HEK293 (cell line): ENCODE data around the gene SCFD2.

Source experiments
- CTCF ChIA-PET: fragments of 350-600 bp; formaldehyde crosslinking; extraction: SDS; loops from one replicate; lab custom pipeline; 2021; ENCODE audit warnings: antibody characterized with exemption; lab: Yijun Ruan, JAX
- POLR2A ChIA-PET: fragments of 300-600 bp; formaldehyde crosslinking; extraction: SDS; loops from one replicate; lab custom pipeline; 2020; ENCODE audit warnings: antibody characterized with exemption, inconsistent platforms; lab: Yijun Ruan, JAX
- H3K27ac ChIP-seq: fragments of 200-500 bp; sonication (Bioruptor generic); 2 replicates; pipeline ENCODE4 v1.5.1; 2014; ENCODE audit warnings: low read depth, low read length, control low read depth, inconsistent platforms; ENCODE audit errors: extremely low read depth
- H3K36me3 ChIP-seq, 2 experiments: fragments of 200-500 bp in 1 of 2; sonication (Bioruptor generic) in 1 of 2; 1 replicate in 1 of 2; 2 replicates in 1 of 2; pipeline ENCODE4 v1.5.1; 2014 to 2017; ENCODE audit warnings: inconsistent platforms in 2 of 2, low read length in 2 of 2; ENCODE audit not compliant: control insufficient read depth in 2 of 2, insufficient read depth in 1 of 2
- H3K4me1 ChIP-seq: fragments of 200-500 bp; sonication (Bioruptor generic); 2 replicates; pipeline ENCODE4 v1.5.1; 2014; ENCODE audit warnings: mild to moderate bottlenecking, low read length, inconsistent platforms; ENCODE audit not compliant: control insufficient read depth, insufficient read depth
- H3K4me3 ChIP-seq: 2 replicates; pipeline ENCODE4 v1.5.1; 2011; ENCODE audit warnings: low read depth, mild to moderate bottlenecking, control low read depth, low read length, moderate library complexity
- H3K9me3 ChIP-seq: fragments of 200-500 bp; sonication (Bioruptor generic); 2 replicates; pipeline ENCODE4 v1.5.1; 2014; ENCODE audit warnings: low read depth, low read length, inconsistent platforms; ENCODE audit not compliant: control insufficient read depth, insufficient read depth
- AEBP2 ChIP-seq: fragments of 450-650 bp; formaldehyde crosslinking; IDR thresholded peaks from 2 replicates; pipeline ENCODE4 v1.5.1; 2016; ENCODE audit warnings: missing biosample characterization, missing genetic modification characterization, borderline replicate concordance
- FEZF1 ChIP-seq: fragments of 450-650 bp; formaldehyde crosslinking; IDR thresholded peaks from 2 replicates; pipeline ENCODE4 v1.5.1; 2016; ENCODE audit warnings: missing biosample characterization, missing genetic modification characterization
- GFI1B ChIP-seq: fragments of 450-650 bp; formaldehyde crosslinking; IDR thresholded peaks from 2 replicates; pipeline ENCODE4 v1.5.1; 2016; ENCODE audit warnings: missing biosample characterization, missing genetic modification characterization
- KLF7 ChIP-seq: fragments of 450-650 bp; formaldehyde crosslinking; IDR thresholded peaks from 2 replicates; pipeline ENCODE4 v1.5.1; 2016; ENCODE audit warnings: missing biosample characterization, missing genetic modification characterization, borderline replicate concordance
- MEIS1 ChIP-seq: sonication (generic); formaldehyde crosslinking; IDR thresholded peaks from 2 replicates; pipeline ENCODE4 v1.8.1; 2022; ENCODE audit warnings: missing genetic modification reagents, mild to moderate bottlenecking, borderline replicate concordance
- SALL2 ChIP-seq: fragments of 450-650 bp; formaldehyde crosslinking; IDR thresholded peaks from 2 replicates; pipeline ENCODE4 v1.5.0; 2017; ENCODE audit warnings: missing biosample characterization, mild to moderate bottlenecking, missing genetic modification characterization, borderline replicate concordance
- SCRT2 ChIP-seq: fragments of 450-650 bp; formaldehyde crosslinking; IDR thresholded peaks from 2 replicates; pipeline ENCODE4 v1.5.1; 2016; ENCODE audit warnings: missing biosample characterization, missing genetic modification characterization
- ZBTB7A ChIP-seq: fragments of 450-650 bp; formaldehyde crosslinking; IDR thresholded peaks from 2 replicates; pipeline ENCODE4 v1.5.1; 2016; ENCODE audit warnings: low read depth, missing biosample characterization, missing genetic modification characterization
- ZIC2 ChIP-seq: fragments of 450-650 bp; formaldehyde crosslinking; IDR thresholded peaks from 2 replicates; pipeline ENCODE4 v1.5.1; 2016; ENCODE audit warnings: missing biosample characterization, missing genetic modification characterization
- ZNF112 ChIP-seq: fragments of 450-650 bp; formaldehyde crosslinking; IDR thresholded peaks from 2 replicates; pipeline ENCODE4 v1.5.0; 2017; ENCODE audit warnings: missing biosample characterization, missing genetic modification characterization
- ZNF121 ChIP-seq: fragments of 450-650 bp; formaldehyde crosslinking; IDR thresholded peaks from 2 replicates; pipeline ENCODE4 v1.5.1; 2016; ENCODE audit warnings: missing biosample characterization, missing genetic modification characterization
- ZNF175 ChIP-seq: fragments of 450-650 bp; formaldehyde crosslinking; IDR thresholded peaks from 2 replicates; pipeline ENCODE4 v1.5.1; 2016; ENCODE audit warnings: missing biosample characterization, missing genetic modification characterization
- ZNF274 ChIP-seq, 2 experiments: fragments of 200-500 bp in 1 of 2; fragments of 450-650 bp in 1 of 2; sonication (Bioruptor generic) in 1 of 2; formaldehyde crosslinking in 1 of 2; IDR thresholded peaks; 2 replicates each; pipeline versions ENCODE4 v1.5.1 to v1.6.1; 2014 to 2016; ENCODE audit warnings: borderline replicate concordance in 1 of 2, inconsistent platforms in 1 of 2, low read length in 1 of 2, missing biosample characterization in 1 of 2, missing genetic modification characterization in 1 of 2
- ZNF473 ChIP-seq: fragments of 450-650 bp; formaldehyde crosslinking; IDR thresholded peaks from 2 replicates; pipeline ENCODE4 v1.5.1; 2017; ENCODE audit warnings: missing biosample characterization, missing genetic modification characterization
- ZNF529 ChIP-seq: fragments of 450-650 bp; formaldehyde crosslinking; IDR thresholded peaks from 2 replicates; pipeline ENCODE4 v1.5.1; 2017; ENCODE audit warnings: missing genetic modification characterization, missing biosample characterization; ENCODE audit not compliant: insufficient replicate concordance
- ZNF530 ChIP-seq: fragments of 450-650 bp; formaldehyde crosslinking; IDR thresholded peaks from 2 replicates; pipeline ENCODE4 v1.5.1; 2016; ENCODE audit warnings: low read depth, missing biosample characterization, missing genetic modification characterization
- ZNF549 ChIP-seq: fragments of 450-650 bp; IDR thresholded peaks from 2 replicates; pipeline ENCODE4 v1.5.1; 2018; ENCODE audit warnings: missing biosample characterization, missing genetic modification characterization, mild to moderate bottlenecking, inconsistent platforms, moderate library complexity
- ZNF571 ChIP-seq: fragments of 450-650 bp; formaldehyde crosslinking; IDR thresholded peaks from 2 replicates; pipeline ENCODE4 v1.5.0; 2017; ENCODE audit warnings: missing biosample characterization, missing genetic modification characterization
- ZNF639 ChIP-seq: fragments of 450-650 bp; formaldehyde crosslinking; IDR thresholded peaks from 2 replicates; pipeline ENCODE4 v1.5.1; 2016; ENCODE audit warnings: missing biosample characterization, missing genetic modification characterization
- ZNF692 ChIP-seq: fragments of 450-650 bp; formaldehyde crosslinking; IDR thresholded peaks from 2 replicates; pipeline ENCODE4 v1.5.1; 2016; ENCODE audit warnings: missing biosample characterization, missing genetic modification characterization
- ZNF76 ChIP-seq: fragments of 450-650 bp; formaldehyde crosslinking; IDR thresholded peaks from 2 replicates; pipeline ENCODE4; 2016; ENCODE audit warnings: low read depth, missing biosample characterization, missing genetic modification characterization, borderline replicate concordance
- ZNF777 ChIP-seq: fragments of 450-650 bp; formaldehyde crosslinking; IDR thresholded peaks from 2 replicates; pipeline ENCODE4 v1.5.1; 2017; ENCODE audit warnings: missing biosample characterization, missing genetic modification characterization, borderline replicate concordance
- ZSCAN23 ChIP-seq: fragments of 450-650 bp; formaldehyde crosslinking; IDR thresholded peaks from 2 replicates; pipeline ENCODE4 v1.5.1; 2016; ENCODE audit warnings: missing biosample characterization, missing genetic modification characterization
- ZSCAN30 ChIP-seq: fragments of 450-650 bp; IDR thresholded peaks from 2 replicates; pipeline ENCODE4 v1.5.1; 2018; ENCODE audit warnings: missing biosample characterization, mild to moderate bottlenecking, missing genetic modification characterization, moderate library complexity
- ZSCAN5A ChIP-seq: fragments of 450-650 bp; formaldehyde crosslinking; IDR thresholded peaks from 2 replicates; pipeline ENCODE4 v1.5.1; 2016; ENCODE audit warnings: missing biosample characterization, missing genetic modification characterization

The SCFD2 gene

GRCh38 chr4:53126099-53126498 is 239.8 kb downstream of the SCFD2 start (continued):
- TF ChIP-seq ZSCAN5A (no peak), ZNF175 (tag by site-specific recombination) (no peak), ZNF112 (tag by site-specific recombination) (no peak), ZNF639 (tag by site-specific recombination) (no peak), ZNF473 (tag by site-specific recombination) (no peak), ZNF692 (tag by site-specific recombination) (no peak)
- TF ChIP-seq, all 188 proteins: peak for 0

GRCh38 chr4:53123819-53124218 is 242.0 kb downstream of the SCFD2 start:
- H3K27ac ChIP-seq = no peak overlapping the region
- H3K4me3 ChIP-seq = no peak overlapping the region
- no peak for TF ChIP-seq KLF7 (tag by site-specific recombination)
- no peak for TF ChIP-seq ZSCAN30 (tag by site-specific recombination)
- no peak for TF ChIP-seq GFI1B (tag by site-specific recombination)
- TF ChIP-seq ZSCAN23 = no peak
- TF ChIP-seq MEIS1 (CRISPR knock-in tag) = no peak
- no peak for TF ChIP-seq ZNF777
- no peak for TF ChIP-seq ZIC2 (tag by site-specific recombination)
- no peak for TF ChIP-seq AEBP2 (tag by site-specific recombination)
- TF ChIP-seq ZBTB7A (tag by site-specific recombination) = no peak
- TF ChIP-seq ZNF571 = no peak
- TF ChIP-seq SALL2 (tag by site-specific recombination) = no peak
- no peak for TF ChIP-seq ZNF121 (tag by site-specific recombination)
- TF ChIP-seq ZNF76 (tag by site-specific recombination) = no peak
- TF ChIP-seq ZNF549 = no peak
- TF ChIP-seq ZNF530 (tag by site-specific recombination) = no peak
- TF ChIP-seq ZNF529 (tag by site-specific recombination) = no peak
- TF ChIP-seq SCRT2 = no peak
- no peak for TF ChIP-seq ZNF692 (tag by site-specific recombination)
- TF ChIP-seq FEZF1 (tag by site-specific recombination) = no peak
- no peak for TF ChIP-seq ZNF274 (IDR thresholded peaks at IDR 0.05; ENCODE audit: low read length)
- TF ChIP-seq ZNF274 (tag by site-specific recombination; IDR thresholded peaks at IDR 0.05; ENCODE audit: borderline replicate concordance) = no peak
- H3K9me3 ChIP-seq = no peaks in the 10 kb centered on the region
- H3K4me1 ChIP-seq = no peaks in the 10 kb centered on the region
- ChIA-PET CTCF (interaction anchor here (0.5 kb wide), 1 partner anchor 28 kb away, joined by 3 read pairs; no protein-coding TSS in a partner anchor), POLR2A (interaction anchor here (0.5 kb wide), 1 partner anchor 1037 kb away, joined by 3 read pairs; no protein-coding TSS in a partner anchor)
- no peaks in the 10 kb centered on the region for H3K36me3 ChIP-seq
